GM19099 (cell line): ENCODE results near the gene RASGRP1.

ENCODE experiments used
- POLR2A ChIP-seq: IDR thresholded peaks from 3 replicates; pipeline ENCODE4 v1.6.1; 2011; ENCODE audit warnings: low read depth; ENCODE audit not compliant: insufficient read length; ENCODE audit errors: extremely low read depth

The RASGRP1 gene

DNA sequence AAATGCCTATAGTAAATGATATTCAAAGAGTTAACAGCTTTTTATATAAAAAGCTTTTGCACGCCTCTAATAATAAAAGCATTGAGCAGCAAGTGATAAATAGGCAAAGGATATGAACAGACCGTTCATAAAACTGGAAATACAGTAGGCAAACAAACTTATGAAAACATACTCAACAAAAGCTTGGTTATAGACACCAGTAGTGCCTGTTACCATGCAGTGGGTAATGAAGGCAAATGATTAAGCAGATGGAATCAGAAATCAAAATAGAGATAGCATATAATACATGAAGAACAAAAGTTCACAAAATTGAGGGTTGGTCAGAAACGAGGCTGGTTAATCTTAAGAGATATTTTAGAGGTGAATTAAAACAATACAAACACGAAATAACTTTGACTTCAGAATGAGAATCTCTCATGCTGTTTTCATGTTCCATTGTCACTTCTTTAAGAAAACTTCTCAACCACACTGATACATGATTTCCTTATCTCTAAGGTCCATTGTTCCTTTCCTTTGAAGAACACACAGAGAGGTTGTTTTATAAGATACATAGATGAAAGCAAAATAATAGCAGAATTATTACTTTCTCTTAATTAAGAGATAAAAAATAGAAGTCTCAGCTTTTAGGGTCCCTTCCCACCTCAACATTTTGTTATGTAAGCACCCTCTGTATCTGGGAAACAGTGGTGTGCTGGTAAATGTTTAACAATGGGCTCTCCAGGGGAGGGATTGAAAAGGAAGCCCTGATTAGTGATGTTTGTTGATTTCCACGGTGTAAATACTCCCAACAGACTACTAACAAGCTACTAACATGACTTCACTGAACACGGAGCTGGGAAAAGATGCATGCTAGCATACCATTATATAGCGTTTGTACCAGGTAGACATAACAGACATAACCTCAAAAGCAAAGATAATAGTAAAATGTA, 12.6 kb downstream of the RASGRP1 start:
- TF ChIP-seq POLR2A: no peak

DNA sequence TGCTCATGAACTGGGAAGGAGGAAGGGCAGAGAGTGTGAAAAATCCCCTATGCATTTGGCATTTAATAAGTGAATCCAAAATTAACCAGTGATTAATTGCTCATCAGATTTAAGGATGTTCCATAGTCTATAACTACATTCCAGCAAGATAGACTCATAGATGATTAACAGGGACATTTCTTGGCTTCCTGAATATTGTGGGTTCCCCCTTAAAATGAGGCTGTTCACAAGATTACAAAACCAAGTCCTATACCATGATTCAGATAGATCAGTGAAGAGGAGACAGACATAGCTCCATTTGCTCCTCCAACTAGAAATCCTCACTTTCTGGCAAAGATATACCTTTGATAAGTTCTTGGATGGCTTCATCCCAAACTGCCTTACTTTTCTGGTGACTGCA, 15.4 kb downstream of the RASGRP1 start:
- TF ChIP-seq POLR2A: no peak

DNA sequence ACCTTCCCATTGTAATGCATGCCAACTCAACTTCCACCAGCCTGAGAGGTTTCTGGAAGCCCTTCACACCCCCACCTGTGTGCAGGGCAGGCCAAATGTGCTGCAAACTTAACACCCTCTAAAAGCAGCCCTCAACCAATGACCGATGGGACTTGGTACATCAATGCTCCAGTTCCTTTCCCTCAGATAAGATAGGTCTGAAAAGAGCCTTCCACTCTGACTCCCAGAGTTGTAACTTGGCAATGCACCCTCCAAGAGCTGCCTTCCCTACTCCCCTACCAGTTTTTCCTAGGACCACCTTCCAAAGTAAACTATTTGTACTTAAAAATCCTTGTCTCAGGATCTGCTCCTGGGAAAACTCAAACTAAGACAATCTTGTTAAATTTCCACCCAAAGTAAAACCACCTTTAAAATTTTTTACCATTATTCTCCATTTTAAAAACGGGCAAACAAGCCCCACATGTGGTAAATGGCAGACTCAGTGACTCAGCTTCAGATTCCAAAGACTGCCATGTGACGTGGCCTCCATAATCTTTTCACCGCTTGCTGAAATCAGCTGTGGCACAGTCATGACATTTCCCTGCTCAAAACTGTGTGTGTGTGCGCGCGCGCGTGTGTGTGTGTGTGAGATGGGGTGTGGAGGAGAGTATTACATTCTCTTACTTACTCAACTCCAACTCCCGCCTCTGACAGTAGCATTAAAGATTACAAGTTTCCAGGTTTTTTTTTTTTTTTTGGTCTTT, 17.2 kb downstream of the RASGRP1 start:
- TF ChIP-seq POLR2A: no peak

DNA sequence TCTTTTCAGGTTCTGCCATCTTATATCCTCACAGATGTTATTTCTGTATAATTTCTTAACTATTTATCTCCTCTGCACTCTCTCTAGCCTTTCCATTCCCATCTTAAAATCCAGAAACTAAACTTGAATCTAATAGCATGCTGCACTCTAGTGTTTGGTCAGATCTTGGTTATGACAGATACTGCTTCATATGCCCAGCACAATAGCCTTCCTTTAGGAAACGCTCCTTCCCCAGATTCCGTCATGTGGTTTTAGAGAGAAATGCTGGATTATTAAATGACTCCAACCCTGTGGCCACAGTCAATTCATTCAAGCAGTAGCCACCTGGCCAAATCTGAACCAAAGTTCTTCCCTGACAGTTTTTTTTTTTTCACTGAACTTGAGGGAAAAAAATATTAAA, 19.4 kb downstream of the RASGRP1 start:
- TF ChIP-seq POLR2A: no peak

DNA sequence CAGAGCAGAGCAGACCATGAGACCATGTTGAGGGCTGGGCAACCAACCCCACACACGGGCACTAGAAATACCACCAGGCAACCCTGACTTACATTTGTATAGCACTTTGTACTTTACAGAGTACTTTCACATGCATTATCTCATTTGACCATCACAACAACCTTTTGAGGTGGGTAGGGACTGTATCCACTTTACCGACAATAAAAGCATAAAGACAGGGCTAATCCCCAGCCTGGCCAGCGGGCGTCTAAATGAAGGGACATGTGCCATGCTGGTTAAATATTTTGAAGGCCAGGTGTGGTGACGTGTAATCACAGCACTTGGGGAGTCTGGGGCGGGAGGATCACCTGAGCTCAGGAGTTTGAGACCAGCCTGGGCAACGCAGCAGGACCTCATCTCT, 23.6 kb downstream of the RASGRP1 start:
- no peak for TF ChIP-seq POLR2A

DNA sequence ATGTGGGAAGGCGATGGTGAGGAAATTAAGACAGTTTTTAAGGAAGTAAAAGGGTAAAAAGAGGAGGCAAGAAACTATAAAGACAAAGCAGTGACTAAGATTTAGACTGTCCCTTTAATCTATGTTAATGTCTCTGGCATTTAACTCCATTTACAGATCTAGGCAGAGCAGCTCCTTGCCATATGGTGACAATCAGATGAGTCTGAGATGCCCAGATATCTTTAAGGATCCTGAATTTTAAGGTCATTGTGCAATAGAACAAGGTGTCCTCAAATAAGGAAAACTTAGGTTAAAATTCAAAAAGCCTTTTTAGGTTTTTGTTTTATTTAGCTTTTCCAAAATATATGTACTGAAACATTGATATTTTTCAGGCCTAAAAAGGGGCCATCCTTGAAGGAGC, 24.1 kb downstream of the RASGRP1 start:
- no peak for TF ChIP-seq POLR2A

DNA sequence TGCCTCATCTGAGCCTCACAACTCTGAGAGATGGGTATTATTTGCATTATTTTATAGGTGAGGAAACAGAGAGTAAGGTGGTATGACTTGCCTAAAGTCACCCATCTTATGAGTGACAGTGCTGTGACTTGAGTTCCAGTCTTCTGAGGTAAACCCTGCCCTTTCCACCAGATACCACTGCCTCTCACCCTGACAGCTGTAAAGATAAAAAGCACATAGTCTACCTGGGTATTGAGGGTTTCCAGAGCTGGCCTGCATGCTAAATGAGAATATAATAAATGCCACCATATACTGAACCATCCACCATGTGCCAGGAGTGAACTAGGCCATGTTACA, 25.6 kb downstream of the RASGRP1 start:
- TF ChIP-seq POLR2A: no peak

DNA sequence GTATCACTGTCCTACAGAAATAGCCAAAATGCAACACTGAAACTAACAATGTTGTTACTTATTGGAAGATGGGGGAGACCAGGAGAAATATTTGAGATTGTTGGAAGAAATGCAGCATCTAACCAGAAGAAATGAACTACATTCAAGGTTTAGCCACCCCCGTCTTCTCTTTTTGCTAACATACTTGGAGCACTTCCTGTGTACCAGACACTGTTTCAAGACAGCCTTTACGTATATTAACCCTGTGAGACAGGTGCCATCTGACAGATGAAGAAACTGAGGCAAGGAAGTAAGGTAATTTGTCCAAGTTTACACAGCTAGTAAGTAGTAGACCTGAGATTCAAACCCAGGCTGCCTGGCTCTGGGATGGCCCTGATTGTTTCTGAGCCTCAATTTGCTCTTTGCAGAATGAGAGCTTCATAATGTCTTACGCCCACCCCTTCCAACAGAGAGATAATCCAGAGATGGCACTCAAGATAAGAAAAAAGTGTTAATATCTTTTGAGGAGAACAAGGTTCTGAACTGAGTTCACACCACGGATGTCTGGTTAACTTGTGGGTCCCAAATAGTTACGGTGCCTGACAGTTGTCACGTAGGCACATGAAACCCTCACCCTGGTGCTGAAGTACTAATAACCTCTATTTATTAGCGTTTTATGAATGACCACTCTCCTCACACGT, 26.1 kb downstream of the RASGRP1 start:
- TF ChIP-seq POLR2A: no peak

DNA sequence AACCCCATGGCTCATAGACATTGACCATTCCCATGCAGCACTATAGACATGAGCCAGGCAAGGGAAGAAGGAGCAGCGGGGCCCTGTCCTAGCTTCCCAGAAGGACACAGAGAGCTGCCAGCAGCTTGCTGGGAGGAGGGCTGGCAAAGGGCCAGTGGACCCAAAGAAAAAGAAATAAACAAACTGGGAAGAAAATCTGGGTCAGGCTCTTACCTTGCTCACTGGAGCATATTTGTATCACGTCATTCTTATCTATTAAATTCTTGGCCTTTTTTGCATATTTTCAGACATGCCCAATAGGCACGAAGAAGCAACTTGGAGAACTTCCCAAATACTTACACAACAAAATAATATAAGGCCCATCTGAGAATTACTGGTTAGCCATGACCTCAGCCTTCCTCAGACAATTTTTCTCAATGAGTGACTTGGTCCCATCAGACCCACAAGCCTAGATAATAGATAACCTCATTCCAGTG, 28.4 kb downstream of the RASGRP1 start:
- TF ChIP-seq POLR2A: no peak

DNA sequence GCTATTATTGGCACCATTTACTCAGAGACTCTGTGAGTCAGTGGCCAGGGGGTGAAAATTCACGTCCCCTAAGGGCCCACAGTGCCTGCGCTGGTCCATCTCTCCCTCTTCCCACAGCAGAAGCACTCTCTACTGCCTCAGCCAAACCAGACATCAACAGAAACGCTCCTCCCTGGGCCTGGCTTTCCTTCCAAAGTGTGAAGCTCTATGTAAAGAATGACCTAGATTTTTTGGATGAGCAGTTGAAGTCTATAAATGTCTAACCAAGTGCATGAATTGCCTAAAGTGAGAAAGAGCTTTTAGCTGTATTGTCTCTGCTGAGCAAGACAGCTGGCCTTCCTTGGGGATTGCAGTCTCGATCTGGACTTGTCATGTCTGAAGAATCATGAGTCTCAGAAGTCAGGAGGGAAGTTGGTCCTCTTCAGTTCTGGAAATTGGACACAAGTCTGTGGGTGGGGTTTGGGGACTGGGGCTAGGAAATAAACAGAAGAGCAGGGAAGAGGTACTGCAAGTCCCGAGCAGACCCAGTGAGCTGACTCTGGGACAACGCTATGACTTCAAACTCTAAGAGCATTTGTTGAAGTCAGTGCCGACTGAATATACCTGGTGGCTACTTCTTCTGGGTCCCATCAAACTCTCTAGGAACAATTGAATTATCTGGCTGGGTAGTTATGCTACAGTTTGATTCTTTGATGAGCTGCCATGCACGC, 29.0 kb downstream of the RASGRP1 start:
- TF ChIP-seq POLR2A: no peak

DNA sequence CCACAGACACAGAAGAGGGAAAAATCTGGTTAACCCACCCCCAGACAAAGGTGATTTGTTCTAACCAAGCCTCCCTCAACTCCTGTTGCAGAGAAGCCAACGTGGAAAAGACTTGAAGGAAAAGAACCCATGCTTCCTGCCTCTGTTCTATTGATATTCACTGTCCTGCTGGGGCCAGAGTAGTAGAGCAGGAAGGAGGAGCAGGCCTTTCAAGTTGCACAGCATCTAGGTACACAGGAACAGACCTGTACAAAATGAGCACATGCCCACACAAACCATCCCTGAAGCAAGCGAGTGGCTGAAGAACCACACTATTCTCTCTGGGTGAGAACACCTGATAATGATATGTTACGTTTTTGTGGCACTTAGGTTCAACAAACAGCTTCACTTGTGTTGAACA, 29.9 kb downstream of the RASGRP1 start:
- no peak for TF ChIP-seq POLR2A

DNA sequence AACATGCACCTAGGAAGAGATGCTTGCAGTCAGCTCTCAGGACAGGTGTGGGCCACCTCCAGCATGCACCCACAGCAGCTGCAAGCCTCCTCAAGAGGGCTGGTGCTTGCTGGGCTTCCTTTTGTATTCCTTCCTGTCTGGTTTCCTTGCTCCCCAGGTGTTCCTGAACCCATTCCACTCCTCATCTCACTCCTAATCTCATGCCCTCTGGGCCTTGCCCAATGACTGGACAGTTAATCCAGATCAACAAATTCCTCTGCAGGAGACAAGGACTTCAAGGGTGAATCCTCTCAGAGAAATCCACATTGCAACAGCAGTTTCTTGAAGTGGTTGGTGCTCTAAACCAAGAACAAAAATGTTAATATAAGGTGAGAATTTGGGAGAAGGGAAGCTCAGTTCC, 30.7 kb downstream of the RASGRP1 start:
- no peak for TF ChIP-seq POLR2A

DNA sequence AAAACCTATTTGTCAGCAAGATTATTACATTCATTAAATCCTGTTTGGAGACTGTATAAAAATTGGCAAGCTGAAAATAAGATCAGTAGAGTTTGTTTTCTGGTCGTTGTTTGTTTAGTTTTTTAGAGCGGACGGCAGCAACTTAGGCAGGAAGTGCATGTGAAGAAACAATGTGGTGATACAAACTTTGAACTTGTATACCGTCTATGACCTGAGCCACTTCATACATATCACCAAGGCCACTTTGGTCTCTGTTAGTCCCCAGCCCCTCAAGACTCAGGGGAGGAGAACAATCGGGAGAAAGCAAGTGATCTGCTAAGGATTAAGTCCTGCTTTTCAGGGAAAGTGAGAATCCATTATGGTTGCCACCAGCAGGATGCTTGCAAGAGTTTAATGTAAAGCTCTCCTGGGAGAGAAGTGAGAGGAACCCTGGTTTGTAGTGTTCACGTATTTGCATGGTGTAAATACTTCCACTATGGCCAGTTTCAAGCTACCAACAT, 31.1 kb downstream of the RASGRP1 start:
- TF ChIP-seq POLR2A: no peak

DNA sequence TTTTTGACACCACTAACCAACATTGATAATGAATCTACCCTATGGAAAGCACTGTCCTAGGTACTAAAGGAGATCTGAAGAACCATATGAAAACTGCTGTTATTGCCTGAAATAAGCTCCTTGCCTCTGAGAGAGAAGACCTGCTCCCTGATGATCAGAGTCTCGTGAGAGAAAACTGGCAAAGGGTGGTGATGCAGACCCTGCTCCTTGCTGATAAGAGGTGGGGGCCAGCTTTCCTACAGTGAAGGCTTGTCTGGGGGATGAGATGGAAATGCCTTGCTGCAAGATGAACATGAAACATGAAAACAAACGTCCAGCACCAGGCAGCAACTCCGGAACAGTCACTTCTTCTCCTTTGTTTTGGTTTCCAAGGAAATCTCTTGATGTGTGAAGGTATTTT, 31.9 kb downstream of the RASGRP1 start:
- TF ChIP-seq POLR2A: no peak

DNA sequence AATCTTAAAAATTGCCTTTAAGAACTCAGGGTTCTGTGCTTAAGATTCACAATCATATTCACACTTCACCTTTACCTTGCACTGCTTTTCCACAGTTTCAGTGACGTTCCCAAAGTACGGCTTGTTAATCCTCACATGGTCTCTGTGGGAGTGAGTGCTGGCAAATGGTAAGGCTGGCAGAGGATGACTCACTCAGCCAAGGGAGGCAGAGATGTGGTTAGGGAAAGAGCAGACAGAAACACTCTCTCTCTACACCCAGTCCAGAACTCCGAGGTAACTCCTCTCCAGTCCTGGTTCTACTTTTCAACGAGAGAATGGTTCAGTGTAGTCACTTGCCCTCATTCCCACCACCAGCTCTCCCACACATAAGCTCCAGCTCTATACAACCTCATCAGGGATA, 33.1 kb downstream of the RASGRP1 start:
- no peak for TF ChIP-seq POLR2A
